Neural cell (in vitro differentiated cells): Measurements from ENCODE around the gene MYBPC1. TPM values are rescaled to one million over a fixed set of nuclear protein-coding genes. Genes with fewer than 3 reads are reported as not detected.

ENCODE experiments used
- H2AFZ ChIP-seq: fragments of 200-600, 300-800 bp; sonication (generic), shearing (Covaris generic); 2 replicates; pipeline ENCODE4 v1.6.0; 2014; ENCODE audit warnings: low read depth, mild to moderate bottlenecking, antibody characterized with exemption, low read length, moderate library complexity
- H3F3A ChIP-seq: fragments of 200-600 bp; shearing (Covaris generic); 2 replicates; pipeline ENCODE4 v1.6.1; 2016; ENCODE audit warnings: mild to moderate bottlenecking, moderate library complexity, mixed read lengths, antibody characterized with exemption, low read length; ENCODE audit not compliant: insufficient read depth, poor library complexity, severe bottlenecking
- H3K27ac ChIP-seq: fragments of 200-600, 300-800 bp; sonication (generic), shearing (Covaris generic); 2 replicates; pipeline ENCODE4 v1.5.1; 2014; ENCODE audit warnings: mild to moderate bottlenecking, low read length, moderate library complexity
- H3K27me3 ChIP-seq: fragments of 300-800, 200-600 bp; sonication (generic), shearing (Covaris generic); 2 replicates; pipeline ENCODE4 v1.6.0; 2014; ENCODE audit warnings: mild to moderate bottlenecking, low read depth, low read length, moderate library complexity; ENCODE audit not compliant: insufficient read depth
- H3K36me3 ChIP-seq: fragments of 300-800, 200-600 bp; sonication (generic), shearing (Covaris generic); 2 replicates; pipeline ENCODE4 v1.5.1; 2014; ENCODE audit warnings: mild to moderate bottlenecking, antibody characterized with exemption, low read length, moderate library complexity; ENCODE audit not compliant: insufficient read depth
- H3K4me2 ChIP-seq: fragments of 300-800, 200-600 bp; sonication (generic), shearing (Covaris generic); 2 replicates; pipeline ENCODE4 v1.6.0; 2014; ENCODE audit warnings: mild to moderate bottlenecking, low read length
- H3K4me3 ChIP-seq: fragments of 300-800, 200-600 bp; sonication (generic), shearing (Covaris generic); 2 replicates; pipeline ENCODE4 v1.5.1; 2014; ENCODE audit warnings: mild to moderate bottlenecking, low read length, moderate library complexity
- H3K79me2 ChIP-seq: fragments of 200-600 bp; shearing (Covaris generic); replicated peaks from 2 replicates; pipeline ENCODE4 v1.6.0; 2014; ENCODE audit warnings: mild to moderate bottlenecking, low read length, moderate library complexity; ENCODE audit not compliant: insufficient read depth
- H3K9ac ChIP-seq: fragments of 300-800, 200-600 bp; sonication (generic), shearing (Covaris generic); 2 replicates; pipeline ENCODE4 v1.6.1; 2016; ENCODE audit warnings: mild to moderate bottlenecking, low read length, mixed read lengths
- H3K9me2 ChIP-seq: fragments of 200-600 bp; shearing (Covaris generic); 2 replicates; pipeline ENCODE4 v1.6.1; 2016; ENCODE audit warnings: mild to moderate bottlenecking, low read length, mixed read lengths; ENCODE audit not compliant: insufficient read depth
- H3K9me3 ChIP-seq: fragments of 200-600, 300-800 bp; sonication (generic), shearing (Covaris generic); 2 replicates; pipeline ENCODE4 v1.6.1; 2016; ENCODE audit warnings: mild to moderate bottlenecking, mixed run types, low read length, moderate library complexity, mixed read lengths
- H4K20me1 ChIP-seq: fragments of 200-600 bp; shearing (Covaris generic); 2 replicates; pipeline ENCODE4 v1.6.1; 2016; ENCODE audit warnings: mild to moderate bottlenecking, mixed run types; ENCODE audit not compliant: insufficient read depth
- EP300 ChIP-seq: fragments of 450-650 bp; conservative IDR thresholded peaks from 2 replicates; pipeline ENCODE4 v1.6.1; 2014; ENCODE audit warnings: antibody characterized with exemption, mild to moderate bottlenecking, moderate library complexity; ENCODE audit not compliant: poor library complexity, severe bottlenecking
- EZH2 ChIP-seq: fragments of 200-600, 300-800 bp; shearing (Covaris generic), sonication (generic); IDR thresholded peaks from 2 replicates; pipeline ENCODE4 v1.6.1; 2014; ENCODE audit warnings: antibody characterized with exemption, low read length, borderline replicate concordance, mild to moderate bottlenecking; ENCODE audit not compliant: insufficient read depth, poor library complexity, severe bottlenecking
- MXI1 ChIP-seq: fragments of 450-650 bp; conservative IDR thresholded peaks from 2 replicates; pipeline ENCODE4 v1.6.1; 2014; ENCODE audit warnings: antibody characterized with exemption, mild to moderate bottlenecking; ENCODE audit not compliant: poor library complexity, severe bottlenecking
- POLR2AphosphoS5 ChIP-seq: IDR thresholded peaks from 2 replicates; pipeline ENCODE4 v1.6.1; 2012
- RAD21 ChIP-seq: fragments of 450-650 bp; conservative IDR thresholded peaks from 2 replicates; pipeline ENCODE4 v1.6.1; 2014; ENCODE audit warnings: antibody characterized with exemption, mild to moderate bottlenecking, moderate library complexity
- SMC3 ChIP-seq: fragments of 450-650 bp; conservative IDR thresholded peaks from 2 replicates; pipeline ENCODE4 v1.6.1; 2014; ENCODE audit warnings: antibody characterized with exemption, mild to moderate bottlenecking, moderate library complexity; ENCODE audit not compliant: poor library complexity
- TAF1 ChIP-seq: IDR thresholded peaks from 2 replicates; pipeline ENCODE4 v1.6.1; 2012; ENCODE audit warnings: low read depth
- polyA plus RNA-seq: library from polyadenylated mRNA; depleted of rRNA; stranded (reverse); fragments of >200 nt; gene quantifications from 2 replicates; pipeline ENCODE4 v1.2.3, GENCODE V29; 2014
- TF ChIP-seq, protein P1 (sequence below): IDR thresholded peaks from 2 replicates; pipeline ENCODE4 v1.6.1; 2012; ENCODE audit warnings: borderline replicate concordance
- TF ChIP-seq, protein P2 (sequence below): fragments of 450-650 bp; IDR thresholded peaks from 2 replicates; pipeline ENCODE4 v1.5.1; 2014; ENCODE audit warnings: antibody characterized with exemption, mild to moderate bottlenecking, moderate library complexity; ENCODE audit not compliant: poor library complexity, severe bottlenecking

The MYBPC1 gene
- polyA plus RNA-seq, 1 donor from 2014 or later: not detected

GRCh38 chr12:101607894-101608293 is 13.1 kb downstream of the MYBPC1 start:
- Histone ChIP-seq H3K27me3 (no peaks in the 10 kb centered on the region), H3F3A (no peaks in the 10 kb centered on the region), H3K4me2 (no peak overlapping the region), H4K20me1 (no peaks in the 10 kb centered on the region), H3K79me2 (no peaks in the 10 kb centered on the region), H3K36me3 (no peaks in the 10 kb centered on the region), H3K9ac (no peak overlapping the region), H3K4me3 (no peak overlapping the region), H3K9me3 (no peaks in the 10 kb centered on the region), H3K27ac (no peak overlapping the region), H2AFZ (no peak overlapping the region), H3K9me2 (no peaks in the 10 kb centered on the region)
- TF ChIP-seq, protein P1, sequence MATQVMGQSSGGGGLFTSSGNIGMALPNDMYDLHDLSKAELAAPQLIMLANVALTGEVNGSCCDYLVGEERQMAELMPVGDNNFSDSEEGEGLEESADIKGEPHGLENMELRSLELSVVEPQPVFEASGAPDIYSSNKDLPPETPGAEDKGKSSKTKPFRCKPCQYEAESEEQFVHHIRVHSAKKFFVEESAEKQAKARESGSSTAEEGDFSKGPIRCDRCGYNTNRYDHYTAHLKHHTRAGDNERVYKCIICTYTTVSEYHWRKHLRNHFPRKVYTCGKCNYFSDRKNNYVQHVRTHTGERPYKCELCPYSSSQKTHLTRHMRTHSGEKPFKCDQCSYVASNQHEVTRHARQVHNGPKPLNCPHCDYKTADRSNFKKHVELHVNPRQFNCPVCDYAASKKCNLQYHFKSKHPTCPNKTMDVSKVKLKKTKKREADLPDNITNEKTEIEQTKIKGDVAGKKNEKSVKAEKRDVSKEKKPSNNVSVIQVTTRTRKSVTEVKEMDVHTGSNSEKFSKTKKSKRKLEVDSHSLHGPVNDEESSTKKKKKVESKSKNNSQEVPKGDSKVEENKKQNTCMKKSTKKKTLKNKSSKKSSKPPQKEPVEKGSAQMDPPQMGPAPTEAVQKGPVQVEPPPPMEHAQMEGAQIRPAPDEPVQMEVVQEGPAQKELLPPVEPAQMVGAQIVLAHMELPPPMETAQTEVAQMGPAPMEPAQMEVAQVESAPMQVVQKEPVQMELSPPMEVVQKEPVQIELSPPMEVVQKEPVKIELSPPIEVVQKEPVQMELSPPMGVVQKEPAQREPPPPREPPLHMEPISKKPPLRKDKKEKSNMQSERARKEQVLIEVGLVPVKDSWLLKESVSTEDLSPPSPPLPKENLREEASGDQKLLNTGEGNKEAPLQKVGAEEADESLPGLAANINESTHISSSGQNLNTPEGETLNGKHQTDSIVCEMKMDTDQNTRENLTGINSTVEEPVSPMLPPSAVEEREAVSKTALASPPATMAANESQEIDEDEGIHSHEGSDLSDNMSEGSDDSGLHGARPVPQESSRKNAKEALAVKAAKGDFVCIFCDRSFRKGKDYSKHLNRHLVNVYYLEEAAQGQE: no peak
- TF ChIP-seq, protein P2, sequence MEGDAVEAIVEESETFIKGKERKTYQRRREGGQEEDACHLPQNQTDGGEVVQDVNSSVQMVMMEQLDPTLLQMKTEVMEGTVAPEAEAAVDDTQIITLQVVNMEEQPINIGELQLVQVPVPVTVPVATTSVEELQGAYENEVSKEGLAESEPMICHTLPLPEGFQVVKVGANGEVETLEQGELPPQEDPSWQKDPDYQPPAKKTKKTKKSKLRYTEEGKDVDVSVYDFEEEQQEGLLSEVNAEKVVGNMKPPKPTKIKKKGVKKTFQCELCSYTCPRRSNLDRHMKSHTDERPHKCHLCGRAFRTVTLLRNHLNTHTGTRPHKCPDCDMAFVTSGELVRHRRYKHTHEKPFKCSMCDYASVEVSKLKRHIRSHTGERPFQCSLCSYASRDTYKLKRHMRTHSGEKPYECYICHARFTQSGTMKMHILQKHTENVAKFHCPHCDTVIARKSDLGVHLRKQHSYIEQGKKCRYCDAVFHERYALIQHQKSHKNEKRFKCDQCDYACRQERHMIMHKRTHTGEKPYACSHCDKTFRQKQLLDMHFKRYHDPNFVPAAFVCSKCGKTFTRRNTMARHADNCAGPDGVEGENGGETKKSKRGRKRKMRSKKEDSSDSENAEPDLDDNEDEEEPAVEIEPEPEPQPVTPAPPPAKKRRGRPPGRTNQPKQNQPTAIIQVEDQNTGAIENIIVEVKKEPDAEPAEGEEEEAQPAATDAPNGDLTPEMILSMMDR: no peak
- no peak for TF ChIP-seq EZH2

DNA sequence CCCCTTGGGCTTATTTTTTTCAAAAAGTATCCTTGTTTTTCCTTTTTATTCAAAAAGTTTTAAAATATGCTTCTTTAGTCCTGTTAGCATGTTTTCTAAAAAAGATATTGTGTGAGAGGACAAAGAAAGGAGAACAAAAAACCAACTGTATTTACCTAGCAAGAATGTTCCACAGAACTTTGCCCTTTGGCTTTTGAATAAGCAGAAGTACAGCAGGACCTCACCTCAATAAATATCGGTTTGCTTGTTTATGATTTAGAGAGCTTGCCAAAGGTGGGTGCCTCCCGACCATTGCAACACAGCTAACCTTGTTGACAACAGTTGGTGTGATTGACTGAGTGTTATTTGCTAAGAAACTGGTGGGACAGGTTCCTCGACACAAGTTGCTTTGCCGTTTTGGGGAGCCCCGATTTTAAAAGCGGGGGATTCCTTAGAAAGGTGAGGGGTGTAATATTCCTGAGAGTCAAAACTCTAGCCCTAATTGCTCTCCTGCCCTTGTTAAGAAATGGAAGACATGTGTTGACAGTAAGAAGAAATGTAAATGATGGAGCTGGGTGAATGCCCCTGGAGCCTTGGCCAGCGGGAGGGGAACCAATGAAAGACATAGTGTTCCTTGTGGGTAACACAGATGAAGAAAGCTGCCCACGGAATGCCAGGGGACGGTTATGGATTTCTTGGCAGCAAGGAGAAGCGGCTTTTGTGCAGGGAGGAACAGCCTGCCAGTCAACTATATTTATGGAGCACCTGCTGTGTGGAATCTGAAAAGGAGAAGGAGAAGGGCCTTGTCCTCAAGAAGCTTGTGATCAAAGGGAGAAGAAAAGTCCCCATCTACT is 13.7 kb downstream of the MYBPC1 start:
- TF ChIP-seq MXI1 (no peak), EZH2 (no peak), TAF1 (no peak), POLR2AphosphoS5 (no peak), SMC3 (no peak), EP300 (no peak), RAD21 (no peak)
- TF ChIP-seq, protein P1: no peak
- TF ChIP-seq, protein P2: no peak

More for the DNA sequence above, 13.7 kb downstream of the MYBPC1 start:
- Histone ChIP-seq H3F3A (no peaks in the 10 kb centered on the region), H3K9ac (no peak overlapping the region), H3K27ac (no peak overlapping the region), H4K20me1 (no peaks in the 10 kb centered on the region), H3K36me3 (no peaks in the 10 kb centered on the region), H3K9me2 (no peaks in the 10 kb centered on the region), H2AFZ (no peak overlapping the region), H3K79me2 (no peaks in the 10 kb centered on the region), H3K4me3 (no peak overlapping the region), H3K27me3 (no peaks in the 10 kb centered on the region), H3K4me2 (no peak overlapping the region), H3K9me3 (no peaks in the 10 kb centered on the region)
